K562 (cell line): ENCODE measurements around the gene SUDS3.

ENCODE experiments used
- CTBP1 ChIP-seq: fragments of 450-650 bp; IDR thresholded peaks from 2 replicates; pipeline ENCODE4 v1.6.1; 2016; ENCODE audit warnings: borderline replicate concordance
- CTCF ChIP-seq, 3 experiments: IDR thresholded peaks in 2 of 3; conservative IDR thresholded peaks in 1 of 3; 2 replicates each; pipeline ENCODE4 v1.5.1; 2011 to 2012; ENCODE audit warnings: low read length in 3 of 3, mild to moderate bottlenecking in 3 of 3, control low read depth in 2 of 3, improper control_type of control experiment in 1 of 3, inconsistent platforms in 1 of 3, low read depth in 1 of 3, mixed read lengths in 1 of 3, moderate library complexity in 1 of 3; ENCODE audit not compliant: insufficient read depth in 2 of 3
- MEIS2 ChIP-seq: fragments of 450-650 bp; IDR thresholded peaks from 2 replicates; pipeline ENCODE4 v1.6.1; 2014; ENCODE audit warnings: mild to moderate bottlenecking; ENCODE audit not compliant: partially characterized antibody
- POLR2A ChIP-seq: fragments of 450-650 bp; conservative IDR thresholded peaks from 2 replicates; pipeline ENCODE4 v1.6.1; 2016
- POLR2H ChIP-seq: IDR thresholded peaks from 2 replicates; pipeline ENCODE4 v1.6.1; 2016; ENCODE audit warnings: missing genetic modification characterization, low read depth, mild to moderate bottlenecking, control low read depth, missing compliant biosample characterization, moderate library complexity
- RBFOX2 ChIP-seq: fragments of 200-400 bp; formaldehyde crosslinking; IDR thresholded peaks from 2 replicates; pipeline ENCODE4 v1.6.1; 2017; ENCODE audit warnings: low read depth, mild to moderate bottlenecking, low read length, moderate library complexity
- RERE ChIP-seq: sonication (generic); formaldehyde crosslinking; IDR thresholded peaks from 2 replicates; pipeline ENCODE4 v1.8.0; 2023; ENCODE audit warnings: missing genetic modification reagents, mild to moderate bottlenecking, borderline replicate concordance
- RFX1 ChIP-seq: fragments of 450-650 bp; IDR thresholded peaks from 2 replicates; pipeline ENCODE4 v1.6.1; 2016; ENCODE audit warnings: mild to moderate bottlenecking, moderate library complexity
- SRF ChIP-seq, 2 experiments: fragments of 250-450, 450-650 bp in 1 of 2; sonication (Bioruptor Pico) in 1 of 2; sonication (generic) in 1 of 2; formaldehyde crosslinking; IDR thresholded peaks; 2 replicates each; pipeline versions ENCODE4 v1.5.0 to v1.5.1; 2020 to 2022; ENCODE audit warnings: mild to moderate bottlenecking in 1 of 2, missing genetic modification reagents in 1 of 2
- TAF1 ChIP-seq: IDR thresholded peaks from 2 replicates; pipeline ENCODE4 v1.6.1; 2011; ENCODE audit warnings: mild to moderate bottlenecking, low read length, moderate library complexity; ENCODE audit not compliant: insufficient read depth, control insufficient read depth, severe bottlenecking; ENCODE audit errors: extremely low read depth
- YY1 ChIP-seq, 3 experiments: IDR thresholded peaks; 2 replicates each; pipeline ENCODE4 v1.6.1; 2011; ENCODE audit warnings: low read length in 2 of 3, mild to moderate bottlenecking in 2 of 3, moderate library complexity in 2 of 3, borderline replicate concordance in 1 of 3, control low read depth in 1 of 3, low read depth in 1 of 3; ENCODE audit not compliant: insufficient read depth in 3 of 3, insufficient replicate concordance in 2 of 3, control insufficient read depth in 1 of 3, insufficient read length in 1 of 3; ENCODE audit errors: extremely low read depth in 1 of 3
- ZEB2 ChIP-seq: fragments of 450-650 bp; IDR thresholded peaks from 2 replicates; pipeline ENCODE4 v1.6.1; 2016
- ZKSCAN1 ChIP-seq: fragments of 150-350 bp; IDR thresholded peaks from 2 replicates; pipeline ENCODE4 v1.6.1; 2016; ENCODE audit warnings: low read depth, low read length
- ZNF644 ChIP-seq: fragments of 200-800 bp; sonication (Bioruptor generic); IDR thresholded peaks from 2 replicates; pipeline ENCODE4 v1.6.1; 2016; ENCODE audit warnings: low read depth, missing genetic modification characterization, missing compliant biosample characterization

- TF ChIP-seq POLR2A, result no peak
- TF ChIP-seq CTCF (IDR thresholded peaks at IDR 0.05 in 2 of 3, conservative IDR thresholded peaks at IDR 0.05 in 1 of 3; ENCODE audit: insufficient read depth in 2 of 3, low read depth in 1 of 3, low read length in 3 of 3), result peak; percentile 53 to 65 (median 53)
- TF ChIP-seq MEIS2, result no peak
- TF ChIP-seq YY1 (IDR thresholded peaks at IDR 0.05; ENCODE audit: borderline replicate concordance in 1 of 3, control insufficient read depth in 1 of 3, extremely low read depth in 1 of 3, insufficient read depth in 3 of 3, insufficient read length in 1 of 3, insufficient replicate concordance in 2 of 3, low read depth in 1 of 3, low read length in 2 of 3), result no peak
- TF ChIP-seq TAF1, result no peak
- TF ChIP-seq RBFOX2, result no peak
- no peak for TF ChIP-seq CTBP1
- TF ChIP-seq ZEB2, result no peak
- TF ChIP-seq ZNF644 (tag), result no peak
- TF ChIP-seq RFX1, result no peak
- no peak for TF ChIP-seq RERE (CRISPR knock-in tag)
- no peak for TF ChIP-seq ZKSCAN1
- no peak for TF ChIP-seq POLR2H (tag)
- TF ChIP-seq SRF (CRISPR knock-in tag; IDR thresholded peaks at IDR 0.05), result no peak
These were observed 59.8 kb downstream of the SUDS3 start for GRCh38 chr12:118436002-118436730.
